K562 (cell line): ENCODE data around the gene AGAP3. TPM values are rescaled to one million over a fixed set of nuclear protein-coding genes. Genes with fewer than 3 reads are reported as not detected.

Source experiments
- ADNP ChIP-seq: fragments of 200-800 bp; sonication (Bioruptor generic); IDR thresholded peaks from 2 replicates; pipeline ENCODE4 v1.6.1; 2016; ENCODE audit warnings: missing genetic modification characterization, missing compliant biosample characterization
- ATF1 ChIP-seq, 2 experiments: fragments of 450-650 bp in 1 of 2; IDR thresholded peaks; 2 replicates each; pipeline ENCODE4 v1.6.1; 2016; ENCODE audit warnings: missing compliant biosample characterization in 1 of 2, missing genetic modification characterization in 1 of 2
- BACH1 ChIP-seq: fragments of 200-800 bp; sonication (Bioruptor generic); IDR thresholded peaks from 2 replicates; pipeline ENCODE4 v1.6.1; 2016; ENCODE audit warnings: missing genetic modification characterization, missing compliant biosample characterization
- CBFA2T2 ChIP-seq: fragments of 450-650 bp; conservative IDR thresholded peaks from 2 replicates; pipeline ENCODE4 v1.6.1; 2017; ENCODE audit warnings: mild to moderate bottlenecking
- COPS2 ChIP-seq: fragments of 450-650 bp; conservative IDR thresholded peaks from 2 replicates; pipeline ENCODE4 v1.6.1; 2016; ENCODE audit warnings: mild to moderate bottlenecking, moderate library complexity
- ELF1 ChIP-seq: fragments of 200-800 bp; sonication (Bioruptor generic); IDR thresholded peaks from 2 replicates; pipeline ENCODE4 v1.6.1; 2016; ENCODE audit warnings: missing genetic modification characterization, missing compliant biosample characterization
- EP300 ChIP-seq: IDR thresholded peaks from 2 replicates; pipeline ENCODE4 v1.6.1; 2012; ENCODE audit warnings: low read length, improper control_type of control experiment
- GTF2A2 ChIP-seq: IDR thresholded peaks from 2 replicates; pipeline ENCODE4 v1.6.1; 2016; ENCODE audit warnings: mild to moderate bottlenecking, missing genetic modification characterization, missing compliant biosample characterization
- HMG20A ChIP-seq: fragments of 450-650 bp; formaldehyde crosslinking; conservative IDR thresholded peaks from 2 replicates; pipeline ENCODE4 v1.4.0; 2020; ENCODE audit warnings: mild to moderate bottlenecking, mixed read lengths
- KAT7 ChIP-seq: sonication (generic); formaldehyde crosslinking; IDR thresholded peaks from 2 replicates; pipeline ENCODE4 v1.8.0; 2022; ENCODE audit warnings: missing genetic modification reagents, mild to moderate bottlenecking, borderline replicate concordance
- KDM4B ChIP-seq, 2 experiments: fragments of 450-650 bp in 1 of 2; sonication (generic) in 1 of 2; IDR thresholded peaks; 2 replicates each; pipeline ENCODE4 v1.6.1; 2016 to 2017; ENCODE audit warnings: borderline replicate concordance in 2 of 2, antibody characterized with exemption in 1 of 2, low read depth in 1 of 2, mild to moderate bottlenecking in 1 of 2
- MCM7 ChIP-seq, 2 experiments: fragments of 450-650 bp; IDR thresholded peaks; 2 replicates each; pipeline ENCODE4 v1.6.1; 2016 to 2018
- MYBL2 ChIP-seq, 2 experiments: fragments of 450-650 bp in 1 of 2; sonication (generic) in 1 of 2; formaldehyde crosslinking in 1 of 2; IDR thresholded peaks; 2 replicates each; pipeline versions ENCODE4 v1.6.1 to v1.8.1; 2017 to 2022; ENCODE audit warnings: borderline replicate concordance in 1 of 2, inconsistent platforms in 1 of 2, low read depth in 1 of 2, mild to moderate bottlenecking in 1 of 2, missing genetic modification reagents in 1 of 2, moderate library complexity in 1 of 2
- NFIX ChIP-seq: fragments of 250-450 bp; sonication (Bioruptor Pico); IDR thresholded peaks from 2 replicates; pipeline ENCODE4 v1.4.0; 2020; ENCODE audit warnings: low read depth, mild to moderate bottlenecking, moderate library complexity
- NRF1 ChIP-seq, 2 experiments: fragments of 450-650 bp; IDR thresholded peaks in 1 of 2; conservative IDR thresholded peaks in 1 of 2; 2 replicates each; pipeline ENCODE4 v1.6.1; 2014; ENCODE audit warnings: mild to moderate bottlenecking in 2 of 2
- OTX1 ChIP-seq: fragments of 450-650 bp; formaldehyde crosslinking; IDR thresholded peaks from 2 replicates; pipeline ENCODE4 v1.4.0; 2022; ENCODE audit warnings: mild to moderate bottlenecking
- POLR2B ChIP-seq: fragments of 450-650 bp; IDR thresholded peaks from 2 replicates; pipeline ENCODE4 v1.6.1; 2018; ENCODE audit warnings: low read depth; ENCODE audit not compliant: partially characterized antibody
- RCOR1 ChIP-seq, 2 experiments: IDR thresholded peaks; 2 replicates each; pipeline ENCODE4 v1.6.1; 2012; ENCODE audit warnings: low read depth in 2 of 2, low read length in 2 of 2, borderline replicate concordance in 1 of 2, improper control_type of control experiment in 1 of 2
- SAFB ChIP-seq: fragments of 200-400 bp; formaldehyde crosslinking; IDR thresholded peaks from 2 replicates; pipeline ENCODE4 v1.6.1; 2017; ENCODE audit warnings: low read depth, low read length, borderline replicate concordance
- SIX5 ChIP-seq, 2 experiments: IDR thresholded peaks; 2 replicates each; pipeline ENCODE4 v1.6.1; 2011; ENCODE audit warnings: low read length in 2 of 2, borderline replicate concordance in 1 of 2, low read depth in 1 of 2, mild to moderate bottlenecking in 1 of 2, moderate library complexity in 1 of 2; ENCODE audit not compliant: insufficient read depth in 1 of 2
- TBL1XR1 ChIP-seq, 2 experiments: IDR thresholded peaks; 2 replicates each; pipeline ENCODE4 v1.6.1; 2012; ENCODE audit warnings: improper control_type of control experiment in 2 of 2, low read length in 2 of 2, mild to moderate bottlenecking in 1 of 2
- THRAP3 ChIP-seq: fragments of 450-650 bp; IDR thresholded peaks from 2 replicates; pipeline ENCODE4 v1.6.1; 2016; ENCODE audit warnings: mild to moderate bottlenecking, inconsistent platforms, borderline replicate concordance
- ZFPM2 ChIP-seq: fragments of 250-450 bp; sonication (Bioruptor Pico); IDR thresholded peaks from 2 replicates; pipeline ENCODE4 v1.5.1; 2022; ENCODE audit warnings: mild to moderate bottlenecking
- ZNF121 ChIP-seq: sonication (generic); formaldehyde crosslinking; conservative IDR thresholded peaks from 2 replicates; pipeline ENCODE4 v1.8.0; 2022; ENCODE audit warnings: missing genetic modification reagents
- ZNF232 ChIP-seq: sonication (generic); formaldehyde crosslinking; IDR thresholded peaks from 2 replicates; pipeline ENCODE4 v1.8.0; 2022; ENCODE audit warnings: mild to moderate bottlenecking, missing genetic modification reagents
- ZNF282 ChIP-seq: sonication (generic); formaldehyde crosslinking; IDR thresholded peaks from 2 replicates; pipeline ENCODE4 v1.8.1; 2023; ENCODE audit warnings: missing genetic modification reagents
- ZNF384 ChIP-seq: IDR thresholded peaks from 2 replicates; pipeline ENCODE4 v1.6.1; 2012; ENCODE audit warnings: low read depth, low read length, improper control_type of control experiment
- ZNF77 ChIP-seq: fragments of 250-450 bp; sonication (Bioruptor Pico); IDR thresholded peaks from 2 replicates; pipeline ENCODE4 v1.5.0; 2020
- ZSCAN29 ChIP-seq: fragments of 450-650 bp; IDR thresholded peaks from 2 replicates; pipeline ENCODE4 v1.6.1; 2017
- polyA plus RNA-seq, 8 experiments: library from polyadenylated mRNA; depleted of rRNA in 4 of 8; stranded (reverse) in 5 of 8; unstranded in 3 of 8; fragments of >200 nt; fragmentation: Nextera tagmentation in 2 of 8; fragmentation: Illumina TruSeq in 1 of 8; extraction: Ambion mirVana in 2 of 8; extraction: Trizol in 1 of 8; gene quantifications; 2 replicates each; pipeline versions ENCODE4 v1.2.1 to v1.2.3, GENCODE V29; 2011 to 2014; ENCODE audit warnings: inconsistent platforms in 1 of 8, missing spikeins in 1 of 8
- total RNA-seq, 7 experiments: library from RNA; depleted of rRNA in 6 of 7; stranded (reverse); fragments of >200 nt in 6 of 7; fragmentation: Illumina TruSeq in 2 of 7; extraction: Trizol in 2 of 7; gene quantifications; 2 replicates each; pipeline versions ENCODE4 v1.2.1 to v1.2.3, GENCODE V29; 2011 to 2021; ENCODE audit warnings: low replicate concordance in 1 of 7
- TF ChIP-seq, protein P1 (sequence below): fragments of 450-650 bp; formaldehyde crosslinking; IDR thresholded peaks from 2 replicates; pipeline ENCODE4 v1.4.0; 2020; ENCODE audit warnings: mild to moderate bottlenecking, moderate library complexity

Gene AGAP3
- total and polyA plus RNA-seq, 9 of the 15 experiments (the other 6 are each of a cell fraction or from before 2014, with no cell fraction given) = 3.4 to 208 (median 62.2) TPM

DNA sequence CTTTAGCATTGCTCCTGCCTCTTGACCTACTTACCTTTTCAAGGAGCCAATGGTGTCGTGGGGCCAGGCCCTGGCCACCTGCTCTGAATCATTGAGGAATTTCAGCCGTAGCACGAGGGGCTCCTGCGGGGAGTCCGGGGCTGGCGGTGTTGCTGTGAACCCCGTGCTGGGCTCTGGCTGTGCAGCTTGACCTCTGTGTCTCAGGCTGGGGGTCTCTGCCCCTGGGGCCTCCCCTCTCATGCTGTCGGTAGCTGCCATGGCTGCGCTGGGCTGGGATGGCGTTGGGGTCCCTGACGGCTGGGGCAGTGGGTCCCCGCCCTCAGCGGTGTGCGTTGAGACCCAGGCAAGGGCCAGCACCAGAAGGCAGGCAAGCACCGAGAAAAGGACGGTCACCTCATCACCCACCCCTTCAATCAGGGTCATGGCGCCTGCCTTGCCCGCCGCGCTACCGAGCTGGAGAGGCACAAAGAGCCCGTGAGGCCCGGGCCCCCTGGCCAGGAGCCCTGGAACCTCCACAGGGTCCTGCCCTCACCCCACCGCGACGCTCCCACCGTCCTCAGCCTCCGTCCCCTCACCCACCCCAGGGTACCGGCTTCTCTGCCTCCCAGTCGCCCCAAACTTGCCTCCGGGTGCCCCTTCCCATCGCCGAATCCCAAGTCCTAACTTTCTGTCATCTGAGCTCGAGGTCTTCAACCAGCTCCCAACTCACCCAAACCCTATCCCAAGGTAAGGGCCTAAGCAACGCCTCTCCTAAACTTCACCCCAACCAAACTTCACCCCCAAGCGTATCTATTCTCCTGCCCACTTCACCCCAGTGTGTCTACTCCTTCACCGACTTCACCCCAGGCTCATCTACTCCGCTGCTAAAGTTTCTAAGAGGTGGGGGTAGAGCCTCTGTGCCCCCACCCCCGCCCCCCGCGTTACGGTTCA lies 3.9 kb upstream of the AGAP3 start (continued):
- TF ChIP-seq POLR2B (peak; percentile 62), NRF1 (conservative IDR thresholded peaks at IDR 0.05 in 1 of 2, IDR thresholded peaks at IDR 0.05 in 1 of 2) (no peak; a peak in 1 of 4 replicates), TBL1XR1 (IDR thresholded peaks at IDR 0.05; ENCODE audit: low read length in 2 of 2) (no peak), MCM7 (IDR thresholded peaks at IDR 0.05) (no peak), ADNP (tag) (no peak), SIX5 (IDR thresholded peaks at IDR 0.05; ENCODE audit: borderline replicate concordance in 1 of 2, insufficient read depth in 1 of 2, low read depth in 1 of 2, low read length in 2 of 2) (no peak), ZNF77 (CRISPR knock-in tag) (no peak), GTF2A2 (tag) (no peak), OTX1 (CRISPR knock-in tag) (0 out of 2 replicates have a peak, but pooled peaks have one; percentile 27), COPS2 (no peak), RCOR1 (IDR thresholded peaks at IDR 0.05; ENCODE audit: borderline replicate concordance in 1 of 2, low read depth in 2 of 2, low read length in 2 of 2) (0 out of 4 replicates have a peak, but pooled peaks of 1 of the 2 experiments have one; percentile 5), ZFPM2 (CRISPR knock-in tag) (no peak), ELF1 (no peak), ZNF282 (CRISPR knock-in tag) (no peak), HMG20A (CRISPR knock-in tag) (no peak), ZSCAN29 (no peak), KDM4B (IDR thresholded peaks at IDR 0.05; ENCODE audit: borderline replicate concordance in 2 of 2, low read depth in 1 of 2) (no peak), ZNF121 (no peak), THRAP3 (0 out of 2 replicates have a peak, but pooled peaks have one; percentile 60), ATF1 (CRISPR knock-in tag; IDR thresholded peaks at IDR 0.05) (no peak), ATF1 (tag; IDR thresholded peaks at IDR 0.05) (no peak), CBFA2T2 (no peak), BACH1 (tag) (no peak), SAFB (no peak), MYBL2 (IDR thresholded peaks at IDR 0.05; ENCODE audit: low read depth) (no peak), MYBL2 (CRISPR knock-in tag; IDR thresholded peaks at IDR 0.05; ENCODE audit: borderline replicate concordance) (no peak), ZNF232 (CRISPR knock-in tag) (no peak), EP300 (no peak), NFIX (CRISPR knock-in tag) (no peak), ZNF384 (no peak), KAT7 (no peak)
- TF ChIP-seq, protein P1, sequence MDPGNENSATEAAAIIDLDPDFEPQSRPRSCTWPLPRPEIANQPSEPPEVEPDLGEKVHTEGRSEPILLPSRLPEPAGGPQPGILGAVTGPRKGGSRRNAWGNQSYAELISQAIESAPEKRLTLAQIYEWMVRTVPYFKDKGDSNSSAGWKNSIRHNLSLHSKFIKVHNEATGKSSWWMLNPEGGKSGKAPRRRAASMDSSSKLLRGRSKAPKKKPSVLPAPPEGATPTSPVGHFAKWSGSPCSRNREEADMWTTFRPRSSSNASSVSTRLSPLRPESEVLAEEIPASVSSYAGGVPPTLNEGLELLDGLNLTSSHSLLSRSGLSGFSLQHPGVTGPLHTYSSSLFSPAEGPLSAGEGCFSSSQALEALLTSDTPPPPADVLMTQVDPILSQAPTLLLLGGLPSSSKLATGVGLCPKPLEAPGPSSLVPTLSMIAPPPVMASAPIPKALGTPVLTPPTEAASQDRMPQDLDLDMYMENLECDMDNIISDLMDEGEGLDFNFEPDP = no peak
